NCI-H1048 (cell line): ENCODE results near the gene KLRC4.
"Not testable (repeated sequence)": the region's sequence is repeated elsewhere in the genome, so short reads cannot be mapped to it uniquely, and the experiment has no call there.

ENCODE experiments used
- DNase-seq: peaks from one replicate; lab custom pipeline; 2025; lab: John Stamatoyannopoulos, UW

The KLRC4 gene, protein sequence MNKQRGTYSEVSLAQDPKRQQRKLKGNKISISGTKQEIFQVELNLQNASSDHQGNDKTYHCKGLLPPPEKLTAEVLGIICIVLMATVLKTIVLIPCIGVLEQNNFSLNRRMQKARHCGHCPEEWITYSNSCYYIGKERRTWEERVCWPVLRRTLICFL

DNA sequence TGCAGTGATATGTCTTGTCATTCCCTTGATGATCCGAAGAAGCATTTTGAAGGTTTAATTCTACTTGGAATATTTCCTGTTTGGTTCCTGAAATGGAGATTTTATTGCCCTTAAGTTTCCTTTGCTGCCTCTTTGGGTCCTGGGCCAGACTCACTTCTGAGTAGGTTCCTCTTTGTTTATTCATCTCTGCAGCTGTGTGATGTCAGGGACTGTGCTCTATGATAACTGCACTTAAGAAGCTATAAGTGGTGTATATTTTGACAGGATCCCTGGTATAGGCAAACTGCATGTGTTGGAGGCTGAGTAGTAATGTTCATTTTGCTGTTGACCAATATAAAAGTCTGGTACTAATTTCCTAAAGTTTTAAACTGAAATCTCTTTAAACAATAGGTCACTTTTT, at the start of gene KLRC4:
TSS of gene KLRC4 (minus strand) at position 366 of the 400 bp plus-strand sequence. CDS start at position 184, 182 bp downstream.
- DNase-seq = no peak

- DNase-seq = no peak
These were observed 48.2 kb upstream of the KLRC4 start for GRCh38 chr12:10457760-10458159.

DNA sequence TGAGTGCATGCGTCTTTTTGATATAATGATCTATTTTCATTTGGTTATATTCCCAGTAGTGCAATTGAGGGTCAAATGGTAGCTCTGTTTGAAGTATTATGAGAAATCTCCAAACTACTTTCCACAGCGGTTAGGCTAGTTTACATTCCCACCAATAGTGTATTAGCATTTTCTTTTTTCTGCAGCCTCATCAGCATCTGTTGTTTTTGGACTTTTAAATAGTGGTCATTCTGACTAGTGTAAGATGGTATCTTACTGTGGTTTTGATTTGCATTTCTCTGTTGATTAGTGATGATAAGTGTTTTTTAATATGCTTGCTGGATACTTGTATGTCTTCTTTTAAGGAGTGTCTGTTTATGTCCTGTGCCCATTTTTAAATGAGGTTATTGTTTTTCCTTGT, 47.3 kb upstream of the KLRC4 start:
- DNase-seq = no peak

GRCh38 chr12:10455766-10456165, 46.2 kb upstream of the KLRC4 start:
- DNase-seq = no peak

DNA sequence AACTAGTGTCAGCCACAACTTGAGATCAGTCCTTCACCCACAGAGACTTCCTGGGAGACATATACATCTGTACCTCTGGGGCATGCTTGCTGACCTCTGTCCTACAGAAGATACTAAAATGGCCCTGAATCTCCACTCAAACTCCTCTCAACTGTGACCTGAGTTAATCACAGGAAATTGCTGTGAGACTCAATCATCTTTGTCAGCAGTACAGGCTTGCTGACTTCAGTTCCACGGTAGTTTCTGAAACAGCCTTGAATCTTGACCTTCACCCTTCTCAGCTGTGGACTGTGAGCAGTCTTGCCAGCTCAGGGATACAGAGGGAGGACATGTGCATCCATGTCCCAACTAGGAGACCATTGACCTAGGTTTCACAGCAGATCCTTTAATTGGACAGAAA, 45.0 kb upstream of the KLRC4 start:
- no peak for DNase-seq

DNA sequence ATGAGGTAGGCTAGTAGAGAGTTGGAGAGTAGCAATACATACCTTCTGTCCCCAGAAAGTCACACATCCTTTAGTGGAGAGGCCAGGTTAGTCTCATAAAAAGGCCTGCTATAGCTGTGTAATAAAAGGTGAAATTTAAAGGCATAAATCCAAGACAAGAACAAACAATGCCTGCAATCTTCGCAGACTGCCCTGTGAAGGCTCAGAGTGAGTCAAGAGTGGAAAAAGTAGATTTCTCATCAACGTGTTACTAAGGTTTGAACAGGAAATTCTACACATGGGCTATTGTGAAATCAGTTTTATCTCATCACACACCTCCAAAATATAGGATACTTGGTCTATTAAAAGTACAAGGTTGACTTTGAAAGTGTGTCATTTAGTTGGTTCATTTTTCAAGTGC, 43.6 kb upstream of the KLRC4 start, which contains the start of gene KLRC1:
TSS of gene KLRC1 (minus strand) at position 222 of the 400 bp plus-strand sequence. CDS start 2,221 bp downstream, outside the sequence.
- DNase-seq = no peak

DNA sequence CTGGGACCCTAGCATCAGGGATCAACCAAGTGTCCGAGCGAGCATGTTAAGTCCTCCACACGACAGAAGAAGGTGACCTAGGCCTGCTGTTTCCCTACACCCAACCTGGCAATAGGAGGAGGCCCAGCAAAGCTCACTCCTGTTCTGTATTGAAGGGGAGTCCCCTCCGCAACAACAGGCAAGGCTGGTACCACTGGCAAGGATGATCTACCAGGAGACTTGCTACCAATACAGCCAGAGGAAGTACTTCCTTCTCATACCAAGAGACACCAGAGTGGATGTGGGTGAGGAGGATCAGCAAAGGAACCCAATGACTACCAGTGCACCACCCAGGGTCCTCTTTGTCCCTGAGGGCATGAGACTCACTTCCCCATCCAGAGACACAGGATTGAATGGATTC, 38.7 kb upstream of the KLRC4 start:
- no peak for DNase-seq

- DNase-seq = not testable (repeated sequence)
These were observed 36.5 kb upstream of the KLRC4 start for GRCh38 chr12:10446052-10446451.

GRCh38 chr12:10441144-10441543, 31.6 kb upstream of the KLRC4 start:
- not testable (repeated sequence) for DNase-seq

GRCh38 chr12:10439608-10440274, 30.2 kb upstream of the KLRC4 start:
- DNase-seq = not testable (repeated sequence)

GRCh38 chr12:10437601-10438000, 28.0 kb upstream of the KLRC4 start:
- not testable (repeated sequence) for DNase-seq

DNA sequence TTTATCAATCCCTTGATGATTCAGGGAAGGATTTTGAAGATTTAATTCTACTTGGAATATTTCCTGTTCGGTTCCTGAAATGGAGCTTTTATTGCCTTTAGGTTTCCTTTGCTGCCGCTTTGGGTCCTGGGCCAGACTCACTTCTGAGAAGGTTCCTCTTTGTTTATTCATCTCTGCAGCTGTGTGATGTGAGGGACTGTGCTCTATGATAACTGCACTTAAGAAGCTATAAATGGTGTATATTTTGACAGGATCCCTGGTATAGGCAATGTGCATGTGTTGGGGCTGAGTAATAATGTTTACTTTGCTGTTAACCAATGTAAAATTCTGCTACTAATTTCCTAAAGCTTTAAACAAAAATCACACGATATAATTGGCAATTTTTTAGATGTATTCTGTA, 26.3 kb upstream of the KLRC4 start, which contains the start of gene KLRC2:
TSS of gene KLRC2 (minus strand) at position 195 of the 400 bp plus-strand sequence. CDS start at position 171, 24 bp downstream.
- DNase-seq = not testable (repeated sequence)

DNA sequence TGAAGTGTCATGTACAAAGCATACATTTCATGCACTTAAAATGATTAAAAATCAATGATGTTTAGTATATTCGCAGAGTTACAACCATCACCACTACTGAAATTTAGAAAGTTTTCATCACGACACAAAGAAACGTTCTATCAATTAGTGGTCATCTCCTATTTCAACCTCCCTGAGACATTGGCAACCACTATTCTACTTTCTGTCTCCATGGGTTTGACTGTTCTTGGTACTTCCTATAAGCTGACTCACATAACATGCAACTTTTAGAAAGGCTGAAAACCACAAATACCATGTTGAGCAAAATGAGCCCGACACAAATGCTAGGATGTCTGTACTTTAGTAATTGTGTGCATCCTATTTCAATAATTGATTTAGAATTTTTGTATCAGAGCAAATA, 21.1 kb upstream of the KLRC4 start:
- not testable (repeated sequence) for DNase-seq

- DNase-seq = not testable (repeated sequence)
These were observed 16.4 kb upstream of the KLRC4 start for GRCh38 chr12:10425938-10426337.

DNA sequence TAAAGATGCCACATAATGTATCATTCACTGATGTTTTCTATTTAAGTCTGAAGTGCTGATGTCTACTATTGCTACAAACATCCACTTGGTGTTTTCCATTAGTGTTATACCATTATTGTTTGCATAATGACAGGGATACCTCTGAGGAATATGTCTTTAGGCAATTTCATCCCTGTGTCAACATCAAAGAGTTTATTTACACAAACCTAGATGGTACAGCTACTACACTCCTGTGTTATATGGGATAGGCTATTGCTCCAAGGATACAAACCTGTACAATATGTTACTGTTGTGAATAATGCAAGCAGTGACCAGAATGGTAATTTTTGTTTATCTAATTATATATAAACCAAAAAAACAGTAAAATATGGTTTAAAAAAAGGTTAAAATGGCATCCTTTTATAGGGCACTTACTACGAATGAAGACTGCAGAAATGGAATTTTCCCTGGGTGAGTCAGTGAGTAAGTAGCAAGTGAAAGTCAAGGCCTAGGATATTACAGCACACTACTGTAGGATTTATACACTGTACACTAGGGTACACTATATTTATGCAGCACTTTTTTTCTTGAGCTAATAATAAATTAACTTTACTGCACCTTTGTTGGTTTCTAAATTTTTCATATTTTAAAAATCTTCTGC, 14.8 kb upstream of the KLRC4 start:
- DNase-seq = not testable (repeated sequence)

- DNase-seq = not testable (repeated sequence)
These were observed 12.6 kb upstream of the KLRC4 start for GRCh38 chr12:10422159-10422558.

- DNase-seq = not testable (repeated sequence)
These were observed 10.8 kb upstream of the KLRC4 start, which contains the start of gene KLRC3 for GRCh38 chr12:10420334-10420733. Gene KLRC3 (minus strand): TSS chr12:10420595. CDS start chr12:10420550, 45 bp downstream.

DNA sequence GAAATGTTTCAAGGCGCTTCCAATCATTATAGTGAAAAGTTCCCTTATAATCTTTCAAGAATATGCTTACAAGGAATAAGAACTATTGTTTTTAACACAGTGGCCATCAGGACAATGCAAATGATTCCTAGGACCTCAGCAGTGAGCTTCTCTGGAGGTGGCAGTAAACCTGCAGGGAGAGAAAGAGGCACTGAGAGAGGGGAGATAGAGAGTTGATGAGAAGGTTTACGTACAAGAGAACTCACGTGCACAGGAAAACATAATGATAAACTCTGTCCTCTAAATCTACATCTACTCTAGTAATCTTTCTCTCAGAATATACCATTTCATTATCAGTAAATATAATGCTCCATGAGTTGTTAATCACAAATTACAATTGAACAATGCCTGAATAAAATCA, 715 bp downstream of the KLRC4 start:
- DNase-seq = no peak

- DNase-seq = no peak
These were observed 2.8 kb downstream of the KLRC4 start for GRCh38 chr12:10406725-10407124.

- no peak for DNase-seq
These were observed 4.3 kb downstream of the KLRC4 start for GRCh38 chr12:10405294-10405693.

GRCh38 chr12:10404798-10405197, 4.8 kb downstream of the KLRC4 start:
- no peak for DNase-seq

DNA sequence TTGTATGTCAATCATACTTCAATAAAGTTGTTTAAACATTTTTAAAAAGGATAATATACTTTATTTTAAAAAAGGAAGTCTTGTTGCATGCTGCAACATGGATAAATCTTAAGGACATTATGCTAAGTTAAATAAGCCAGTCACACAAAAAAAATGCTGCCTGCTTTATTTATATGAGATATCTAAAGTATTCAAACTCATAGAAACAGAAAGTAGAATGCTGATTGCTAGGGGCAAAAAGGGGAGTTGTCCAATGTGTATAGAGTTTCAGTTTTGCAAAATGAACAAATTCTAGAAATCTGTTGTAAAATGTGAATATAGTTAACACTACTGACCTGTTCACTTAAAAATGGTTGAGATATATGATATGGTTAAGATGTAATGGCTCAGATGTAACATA, 8.7 kb downstream of the KLRC4 start:
- DNase-seq = no peak

DNA sequence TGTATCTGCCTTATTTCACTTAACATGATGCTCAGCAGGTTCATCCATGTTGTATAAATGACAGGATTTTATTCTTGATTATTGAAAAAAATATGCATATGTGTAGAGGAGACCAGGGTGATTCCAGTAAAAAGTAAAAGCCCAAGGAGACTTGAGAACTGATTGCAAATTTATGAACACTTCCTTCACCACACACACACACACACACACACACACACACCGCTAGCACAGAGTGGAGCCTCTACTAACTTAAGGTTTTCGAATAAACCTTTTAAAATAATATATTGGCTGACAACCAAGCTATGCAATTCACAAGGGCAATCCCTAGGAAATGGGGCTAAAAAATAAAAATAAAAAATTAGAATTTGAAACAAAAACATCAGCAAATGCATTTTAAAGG, 11.4 kb downstream of the KLRC4 start:
- no peak for DNase-seq
